Stimulated activated naive B cell treated with anti-CD40 and anti-IgM and Interleukin-4, amounts not matched to agents 10 μg/mL and 1 μg/mL and 100 μg/mL, for 72 hours (primary cell): ENCODE data around the gene DOCK3.
"Not testable (repeated sequence)": the region's sequence is repeated elsewhere in the genome, so short reads cannot be mapped to it uniquely, and the experiment has no call there.

Experiments used
- ATAC-seq, 2 donors: fragments of 150-1000 bp; cut with Tn5 transposase; replicated peaks; 2 replicates each; pipeline ENCODE4 v1.10.0; 2021; ENCODE audit warnings: moderate library complexity in 1 of 2
- DNase-seq: peaks from one replicate; pipeline ENCODE4 v3.0.0; 2021
- H3K27ac Mint-ChIP-seq: one replicate; pipeline ENCODE4 v1.8.0; 2022; ENCODE audit warnings: mild to moderate bottlenecking, mixed read lengths
- H3K27me3 Mint-ChIP-seq, 2 donors: one replicate each; pipeline ENCODE4 v1.8.0; 2022; ENCODE audit warnings: mixed read lengths in 2 of 2
- H3K36me3 Mint-ChIP-seq, 2 donors: one replicate each; pipeline ENCODE4 v1.8.0; 2022; ENCODE audit warnings: mixed read lengths in 2 of 2, mild to moderate bottlenecking in 1 of 2
- H3K4me1 Mint-ChIP-seq, 2 donors: one replicate each; pipeline ENCODE4 v1.8.0; 2022; ENCODE audit warnings: mixed read lengths in 2 of 2, mild to moderate bottlenecking in 1 of 2
- H3K4me3 Mint-ChIP-seq, 2 donors: one replicate each; pipeline ENCODE4 v1.8.0; 2022; ENCODE audit warnings: mild to moderate bottlenecking in 2 of 2, mixed read lengths in 2 of 2, moderate library complexity in 1 of 2
- H3K9me3 Mint-ChIP-seq, 2 donors: one replicate each; pipeline ENCODE4 v1.8.0; 2022; ENCODE audit warnings: mixed read lengths in 2 of 2, mild to moderate bottlenecking in 1 of 2

The DOCK3 gene

GRCh38 chr3:51099794-51100535, 425.2 kb downstream of the DOCK3 start:
- no peak overlapping the region for H3K4me3 Mint-ChIP-seq
- DNase-seq (no peak), ATAC-seq (peak in 1 of 2 donors; percentile 39)
- peaks cover 0 to 14% of the 10 kb centered on the region in 2 donors for H3K27me3 Mint-ChIP-seq
- H3K4me1 Mint-ChIP-seq, result no peaks in the 10 kb centered on the region
- H3K9me3 Mint-ChIP-seq, result peaks cover 0 to 8% of the 10 kb centered on the region in 2 donors
- no peak overlapping the region for H3K27ac Mint-ChIP-seq
- H3K36me3 Mint-ChIP-seq, result peaks cover 0 to 3% of the 10 kb centered on the region in 2 donors

GRCh38 chr3:51100536-51100851, 425.8 kb downstream of the DOCK3 start:
- peaks cover 0 to 8% of the 10 kb centered on the region in 2 donors for H3K9me3 Mint-ChIP-seq
- H3K27me3 Mint-ChIP-seq, result peaks cover 1 to 14% of the 10 kb centered on the region in 2 donors
- DNase-seq (no peak), ATAC-seq (no peak)
- H3K4me1 Mint-ChIP-seq, result no peaks in the 10 kb centered on the region
- no peak overlapping the region for H3K27ac Mint-ChIP-seq
- H3K4me3 Mint-ChIP-seq, result no peak overlapping the region
- peaks cover 0 to 3% of the 10 kb centered on the region in 2 donors for H3K36me3 Mint-ChIP-seq

- Mint-ChIP-seq H3K9me3 (peaks cover 4 to 6% of the 10 kb centered on the region in 2 donors), H3K4me1 (no peaks in the 10 kb centered on the region), H3K27me3 (peaks cover 13% of the 10 kb centered on the region in 2 donors), H3K4me3 (no peak overlapping the region), H3K36me3 (peaks cover 0 to 3% of the 10 kb centered on the region in 2 donors), H3K27ac (no peak overlapping the region)
- ATAC-seq, result no peak
- DNase-seq, result no peak
Observed at GRCh38 chr3:51102396-51102795, 427.7 kb downstream of the DOCK3 start.

- no peak overlapping the region for H3K27ac Mint-ChIP-seq
- peaks cover 19 to 21% of the 10 kb centered on the region in 2 donors for H3K9me3 Mint-ChIP-seq
- ATAC-seq, result no peak
- H3K27me3 Mint-ChIP-seq, result peaks cover 20 to 24% of the 10 kb centered on the region in 2 donors
- no peak for DNase-seq
- no peak overlapping the region for H3K4me3 Mint-ChIP-seq
- H3K4me1 Mint-ChIP-seq, result no peaks in the 10 kb centered on the region
- peaks cover 3 to 4% of the 10 kb centered on the region in 2 donors for H3K36me3 Mint-ChIP-seq
Observed at GRCh38 chr3:51106242-51106876, 431.6 kb downstream of the DOCK3 start.

- no peak overlapping the region for H3K27ac Mint-ChIP-seq
- no peak overlapping the region for H3K4me3 Mint-ChIP-seq
- DNase-seq, result no peak
- ATAC-seq, result no peak
- H3K36me3 Mint-ChIP-seq, result peaks cover 3 to 4% of the 10 kb centered on the region in 2 donors
- peaks cover 18 to 24% of the 10 kb centered on the region in 2 donors for H3K27me3 Mint-ChIP-seq
- peaks cover 21 to 24% of the 10 kb centered on the region in 2 donors for H3K9me3 Mint-ChIP-seq
- H3K4me1 Mint-ChIP-seq, result no peaks in the 10 kb centered on the region
Observed at GRCh38 chr3:51110586-51110985, 435.9 kb downstream of the DOCK3 start.

GRCh38 chr3:51122944-51123343, 448.2 kb downstream of the DOCK3 start:
- peaks cover 10 to 16% of the 10 kb centered on the region in 2 donors for H3K9me3 Mint-ChIP-seq
- no peak overlapping the region for H3K27ac Mint-ChIP-seq
- no peak overlapping the region for H3K4me3 Mint-ChIP-seq
- H3K36me3 Mint-ChIP-seq, result no peaks in the 10 kb centered on the region
- peaks cover 0 to 10% of the 10 kb centered on the region in 2 donors for H3K27me3 Mint-ChIP-seq
- H3K4me1 Mint-ChIP-seq, result no peaks in the 10 kb centered on the region
- no peak for DNase-seq
- no peak for ATAC-seq

GRCh38 chr3:51123531-51123930, 448.8 kb downstream of the DOCK3 start:
- DNase-seq (no peak), ATAC-seq (no peak)
- H3K4me3 Mint-ChIP-seq, result no peak overlapping the region
- H3K9me3 Mint-ChIP-seq, result peaks cover 9 to 15% of the 10 kb centered on the region in 2 donors
- no peak overlapping the region for H3K27ac Mint-ChIP-seq
- H3K36me3 Mint-ChIP-seq, result no peaks in the 10 kb centered on the region
- no peaks in the 10 kb centered on the region for H3K4me1 Mint-ChIP-seq
- peaks cover 0 to 10% of the 10 kb centered on the region in 2 donors for H3K27me3 Mint-ChIP-seq

GRCh38 chr3:51131607-51132006, 456.9 kb downstream of the DOCK3 start:
- H3K4me3 Mint-ChIP-seq, H3K27me3 Mint-ChIP-seq, DNase-seq, H3K4me1 Mint-ChIP-seq, H3K36me3 Mint-ChIP-seq, ATAC-seq, H3K27ac Mint-ChIP-seq: not testable (repeated sequence)
- H3K9me3 Mint-ChIP-seq, result peaks cover 11 to 16% of the 10 kb centered on the region in 2 donors

GRCh38 chr3:51137715-51138114, 463.0 kb downstream of the DOCK3 start:
- Mint-ChIP-seq H3K9me3 (peaks cover 4 to 7% of the 10 kb centered on the region in 2 donors), H3K36me3 (no peaks in the 10 kb centered on the region), H3K27me3 (no peaks in the 10 kb centered on the region), H3K4me3 (no peak overlapping the region), H3K4me1 (no peaks in the 10 kb centered on the region), H3K27ac (no peak overlapping the region)
- ATAC-seq, result no peak
- no peak for DNase-seq

- no peaks in the 10 kb centered on the region for H3K9me3 Mint-ChIP-seq
- no peaks in the 10 kb centered on the region for H3K27me3 Mint-ChIP-seq
- ATAC-seq, result no peak
- DNase-seq, result no peak
- no peaks in the 10 kb centered on the region for H3K36me3 Mint-ChIP-seq
- H3K4me1 Mint-ChIP-seq, result no peaks in the 10 kb centered on the region
- H3K27ac Mint-ChIP-seq, result no peak overlapping the region
- no peak overlapping the region for H3K4me3 Mint-ChIP-seq
Observed at GRCh38 chr3:51139616-51140015, 464.9 kb downstream of the DOCK3 start.

- no peaks in the 10 kb centered on the region for H3K27me3 Mint-ChIP-seq
- no peaks in the 10 kb centered on the region for H3K36me3 Mint-ChIP-seq
- no peak overlapping the region for H3K27ac Mint-ChIP-seq
- no peaks in the 10 kb centered on the region for H3K9me3 Mint-ChIP-seq
- DNase-seq (no peak), ATAC-seq (no peak)
- H3K4me3 Mint-ChIP-seq, result no peak overlapping the region
- no peaks in the 10 kb centered on the region for H3K4me1 Mint-ChIP-seq
Observed at GRCh38 chr3:51141573-51141972, 466.8 kb downstream of the DOCK3 start.

GRCh38 chr3:51145811-51146585, 471.3 kb downstream of the DOCK3 start:
- Mint-ChIP-seq H3K27me3 (peaks cover 0 to 1% of the 10 kb centered on the region in 2 donors), H3K27ac (no peak overlapping the region), H3K9me3 (peaks cover 0 to 4% of the 10 kb centered on the region in 2 donors), H3K36me3 (no peaks in the 10 kb centered on the region), H3K4me3 (no peak overlapping the region), H3K4me1 (no peaks in the 10 kb centered on the region)
- DNase-seq, result no peak
- ATAC-seq, result no peak

GRCh38 chr3:51146781-51147180, 472.1 kb downstream of the DOCK3 start:
- DNase-seq (no peak), ATAC-seq (no peak)
- Mint-ChIP-seq H3K9me3 (peaks cover 0 to 4% of the 10 kb centered on the region in 2 donors), H3K36me3 (no peaks in the 10 kb centered on the region), H3K4me3 (no peak overlapping the region), H3K4me1 (no peaks in the 10 kb centered on the region), H3K27ac (no peak overlapping the region), H3K27me3 (peaks cover 0 to 5% of the 10 kb centered on the region in 2 donors)

GRCh38 chr3:51156147-51156546, 481.4 kb downstream of the DOCK3 start:
- DNase-seq (no peak), ATAC-seq (no peak)
- no peaks in the 10 kb centered on the region for H3K9me3 Mint-ChIP-seq
- H3K4me1 Mint-ChIP-seq, result no peaks in the 10 kb centered on the region
- no peak overlapping the region for H3K4me3 Mint-ChIP-seq
- H3K27ac Mint-ChIP-seq, result no peak overlapping the region
- H3K27me3 Mint-ChIP-seq, result peaks cover 0 to 10% of the 10 kb centered on the region in 2 donors
- H3K36me3 Mint-ChIP-seq, result no peaks in the 10 kb centered on the region
